Astrocyte (in vitro differentiated cells and primary cell): ENCODE measurements around the gene HMGB3.

ENCODE experiments used
- EZH2 ChIP-seq: IDR thresholded peaks from 2 replicates; pipeline ENCODE4 v1.6.1; 2012; ENCODE audit warnings: mild to moderate bottlenecking, low read length, inconsistent platforms; ENCODE audit not compliant: insufficient read depth
- TF ChIP-seq, protein P1 (sequence below): IDR thresholded peaks from 2 replicates; pipeline ENCODE4 v1.5.1; 2011; ENCODE audit warnings: low read depth, mild to moderate bottlenecking, inconsistent platforms, low read length, moderate library complexity; ENCODE audit not compliant: insufficient read depth

DNA sequence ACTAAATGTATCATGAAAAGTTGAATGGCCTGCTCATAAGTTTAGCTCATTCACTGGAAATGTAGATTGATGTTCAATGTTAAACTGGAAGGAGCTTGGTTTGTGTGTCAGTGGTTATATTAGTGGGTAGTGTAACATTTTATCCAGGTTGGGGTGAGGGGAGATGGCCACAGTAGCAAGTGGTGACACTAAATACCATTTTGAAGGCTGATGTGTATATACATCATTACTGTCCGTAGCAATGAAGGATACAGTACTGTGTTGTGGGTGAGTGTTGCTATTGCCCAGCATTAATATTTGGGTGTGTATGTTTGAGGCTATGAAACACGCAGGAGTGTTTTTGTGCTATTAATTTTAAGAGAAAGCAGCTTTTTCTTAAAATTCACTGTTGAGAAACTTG is 6.3 kb downstream of the HMGB3 start:
- TF ChIP-seq, protein P1, sequence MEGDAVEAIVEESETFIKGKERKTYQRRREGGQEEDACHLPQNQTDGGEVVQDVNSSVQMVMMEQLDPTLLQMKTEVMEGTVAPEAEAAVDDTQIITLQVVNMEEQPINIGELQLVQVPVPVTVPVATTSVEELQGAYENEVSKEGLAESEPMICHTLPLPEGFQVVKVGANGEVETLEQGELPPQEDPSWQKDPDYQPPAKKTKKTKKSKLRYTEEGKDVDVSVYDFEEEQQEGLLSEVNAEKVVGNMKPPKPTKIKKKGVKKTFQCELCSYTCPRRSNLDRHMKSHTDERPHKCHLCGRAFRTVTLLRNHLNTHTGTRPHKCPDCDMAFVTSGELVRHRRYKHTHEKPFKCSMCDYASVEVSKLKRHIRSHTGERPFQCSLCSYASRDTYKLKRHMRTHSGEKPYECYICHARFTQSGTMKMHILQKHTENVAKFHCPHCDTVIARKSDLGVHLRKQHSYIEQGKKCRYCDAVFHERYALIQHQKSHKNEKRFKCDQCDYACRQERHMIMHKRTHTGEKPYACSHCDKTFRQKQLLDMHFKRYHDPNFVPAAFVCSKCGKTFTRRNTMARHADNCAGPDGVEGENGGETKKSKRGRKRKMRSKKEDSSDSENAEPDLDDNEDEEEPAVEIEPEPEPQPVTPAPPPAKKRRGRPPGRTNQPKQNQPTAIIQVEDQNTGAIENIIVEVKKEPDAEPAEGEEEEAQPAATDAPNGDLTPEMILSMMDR: no peak
- no peak for TF ChIP-seq EZH2
